Measurements from ENCODE around the gene TMC5. TPM values are rescaled to one million over a fixed set of nuclear protein-coding genes. Genes with fewer than 3 reads are reported as not detected.

Gene TMC5
- total RNA-seq, 2 experiments from 2014 or later = not detected

DNA sequence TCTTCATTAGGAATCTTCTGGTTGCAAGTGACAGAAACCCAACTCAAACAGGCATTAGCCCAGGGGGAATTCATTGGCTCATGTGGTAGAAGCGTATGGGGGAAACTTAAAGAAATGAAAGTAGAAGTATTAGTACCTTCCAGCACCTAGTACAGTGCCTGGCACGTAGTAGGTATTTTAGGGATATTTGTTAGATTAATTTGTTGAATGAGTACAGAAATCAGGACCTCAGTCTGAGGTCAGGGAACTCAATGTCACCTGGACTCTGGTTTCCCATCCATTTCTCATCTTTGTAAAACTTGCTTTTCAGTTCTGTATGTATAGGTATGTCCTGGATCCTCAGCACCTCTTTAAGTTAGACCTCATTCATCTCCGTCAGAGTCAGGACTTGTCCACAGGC is 32.5 kb downstream of the TMC5 start:
- Mint-ChIP-seq H3K27ac (no peak overlapping the region), H3K9me3 (peaks cover 1% of the 10 kb centered on the region), H3K4me3 (no peak overlapping the region), H3K27me3 (peaks cover 4% of the 10 kb centered on the region), H3K4me1 (no peaks in the 10 kb centered on the region), H3K36me3 (no peaks in the 10 kb centered on the region)
- no peak for DNase-seq
- ATAC-seq (ENCODE audit: low read depth) = no peak
- POLR2A ChIA-PET = no interaction called here

GRCh38 chr16:19458722-19459379 is 41.2 kb downstream of the TMC5 start:
- no peak for ATAC-seq (ENCODE audit: low read depth)
- Mint-ChIP-seq H3K9me3 (peaks cover 2% of the 10 kb centered on the region), H3K4me1 (no peaks in the 10 kb centered on the region), H3K36me3 (no peaks in the 10 kb centered on the region), H3K27me3 (peaks cover 11% of the 10 kb centered on the region), H3K4me3 (no peak overlapping the region), H3K27ac (no peak overlapping the region)
- no peak for DNase-seq
- POLR2A ChIA-PET = interaction anchor here (0.5 kb wide), 1 partner anchor 404 kb away, joined by 3 read pairs; no protein-coding TSS in a partner anchor

GRCh38 chr16:19460397-19460796 is 42.7 kb downstream of the TMC5 start:
- ATAC-seq (ENCODE audit: low read depth) (no peak), DNase-seq (no peak)
- no peaks in the 10 kb centered on the region for H3K36me3 Mint-ChIP-seq
- H3K9me3 Mint-ChIP-seq = peaks cover 2% of the 10 kb centered on the region
- H3K4me3 Mint-ChIP-seq = no peak overlapping the region
- H3K27ac Mint-ChIP-seq = no peak overlapping the region
- H3K27me3 Mint-ChIP-seq = peaks cover 13% of the 10 kb centered on the region
- POLR2A ChIA-PET = no interaction called here
- no peaks in the 10 kb centered on the region for H3K4me1 Mint-ChIP-seq

DNA sequence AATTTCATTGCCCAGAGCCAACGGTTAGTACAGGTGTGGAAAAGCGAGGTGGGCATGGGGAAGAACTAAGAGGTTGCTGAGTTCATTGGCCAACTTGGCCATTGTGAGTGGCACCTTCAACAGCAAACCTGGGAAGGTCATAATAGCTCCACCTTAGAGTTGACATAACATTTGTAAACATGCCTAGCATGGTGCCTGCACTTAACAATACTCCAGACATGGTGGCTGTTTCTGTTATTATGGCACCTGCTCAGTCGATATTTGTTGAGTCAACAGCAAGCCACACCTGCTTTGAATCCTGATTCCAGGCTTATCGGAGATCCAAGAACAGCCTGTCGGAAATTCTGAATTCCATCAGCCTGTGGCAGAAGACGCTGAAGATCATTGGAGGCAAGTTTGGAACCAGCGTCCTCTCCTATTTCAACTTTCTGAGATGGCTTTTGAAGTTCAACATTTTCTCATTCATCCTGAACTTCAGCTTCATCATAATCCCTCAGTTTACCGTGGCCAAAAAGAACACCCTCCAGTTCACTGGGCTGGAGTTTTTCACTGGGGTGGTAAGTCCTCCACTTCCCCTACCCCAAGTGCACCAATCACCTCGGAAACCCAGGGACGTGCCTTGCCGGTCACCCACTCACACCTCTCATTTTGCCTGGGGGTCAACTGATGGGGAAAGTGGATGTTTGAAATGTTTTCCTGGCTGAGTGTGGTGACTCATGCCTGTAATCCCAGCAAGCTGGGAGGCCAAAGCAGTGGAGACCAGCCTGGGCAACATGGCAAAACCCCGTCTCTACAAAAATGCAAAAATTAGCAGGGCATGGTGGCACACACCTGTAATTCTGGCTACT is 46.0 kb downstream of the TMC5 start:
- Mint-ChIP-seq H3K36me3 (no peaks in the 10 kb centered on the region), H3K9me3 (peaks cover 2% of the 10 kb centered on the region), H3K27me3 (peaks cover 11% of the 10 kb centered on the region), H3K4me3 (no peak overlapping the region), H3K27ac (no peak overlapping the region), H3K4me1 (no peaks in the 10 kb centered on the region)
- ATAC-seq (ENCODE audit: low read depth) (no peak), DNase-seq (no peak)
- POLR2A ChIA-PET = no interaction called here

- ATAC-seq (ENCODE audit: low read depth) (no peak), DNase-seq (no peak)
- POLR2A ChIA-PET = no interaction called here
- Mint-ChIP-seq H3K4me1 (no peaks in the 10 kb centered on the region), H3K27ac (no peak overlapping the region), H3K4me3 (no peak overlapping the region), H3K36me3 (no peaks in the 10 kb centered on the region), H3K27me3 (peaks cover 4% of the 10 kb centered on the region), H3K9me3 (peaks cover 1% of the 10 kb centered on the region)
Measured at GRCh38 chr16:19468300-19468699, 50.6 kb downstream of the TMC5 start.

- Mint-ChIP-seq H3K36me3 (no peaks in the 10 kb centered on the region), H3K4me3 (no peak overlapping the region)
- POLR2A ChIA-PET = no interaction called here
Measured at GRCh38 chr16:19472482-19472881, 54.8 kb downstream of the TMC5 start.

DNA sequence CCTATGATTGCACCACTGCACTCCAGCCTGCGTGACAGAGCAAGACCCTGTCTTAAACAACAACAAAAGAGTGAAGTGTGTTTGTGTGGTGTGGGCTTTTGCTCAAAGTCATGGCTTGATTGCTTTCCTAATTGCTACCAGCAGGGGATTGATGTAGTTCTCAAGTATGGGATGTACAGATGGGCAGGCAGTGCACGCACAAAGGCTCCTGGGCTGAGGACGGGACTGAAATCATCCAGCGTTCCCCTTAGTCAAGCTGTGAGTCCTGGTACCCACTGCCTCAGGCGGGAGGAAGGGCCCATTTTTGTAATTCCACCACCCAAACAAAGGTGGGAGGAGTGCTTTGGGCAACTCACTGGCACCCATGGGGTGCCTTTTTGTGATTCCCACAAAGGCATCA is 56.9 kb downstream of the TMC5 start:
- POLR2A ChIA-PET = no interaction called here
- DNase-seq (no peak), ATAC-seq (ENCODE audit: low read depth) (no peak)
- H3K4me3 Mint-ChIP-seq = no peak overlapping the region
- no peaks in the 10 kb centered on the region for H3K9me3 Mint-ChIP-seq
- H3K4me1 Mint-ChIP-seq = no peaks in the 10 kb centered on the region
- H3K27me3 Mint-ChIP-seq = no peaks in the 10 kb centered on the region
- H3K27ac Mint-ChIP-seq = no peak overlapping the region
- no peaks in the 10 kb centered on the region for H3K36me3 Mint-ChIP-seq

More at GRCh38 chr16:19472482-19472881, 54.8 kb downstream of the TMC5 start:
- no peaks in the 10 kb centered on the region for H3K27me3 Mint-ChIP-seq
- no peaks in the 10 kb centered on the region for H3K9me3 Mint-ChIP-seq
- ATAC-seq (ENCODE audit: low read depth) (no peak), DNase-seq (no peak)
- H3K4me1 Mint-ChIP-seq = no peaks in the 10 kb centered on the region
- no peak overlapping the region for H3K27ac Mint-ChIP-seq

DNA sequence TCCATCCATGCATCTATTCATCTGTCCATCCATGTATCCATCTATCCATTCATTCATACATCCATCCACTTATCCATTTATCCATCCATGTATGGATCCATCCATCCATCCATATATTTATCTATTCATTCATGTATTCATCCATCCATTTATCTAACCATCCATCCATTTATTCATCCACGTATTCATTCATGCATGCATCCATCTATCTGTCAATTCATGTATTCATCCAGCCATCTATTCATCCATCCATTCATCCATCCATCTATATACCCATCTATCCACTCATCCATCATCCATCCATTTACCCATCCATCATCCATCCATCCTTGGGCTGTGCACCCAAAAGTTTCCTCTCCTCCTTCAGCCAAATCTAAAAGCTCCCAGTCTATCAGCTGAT is 60.8 kb downstream of the TMC5 start:
- no peak for DNase-seq
- POLR2A ChIA-PET = no interaction called here
- Mint-ChIP-seq H3K36me3 (no peaks in the 10 kb centered on the region), H3K9me3 (no peaks in the 10 kb centered on the region), H3K4me1 (no peaks in the 10 kb centered on the region), H3K27ac (no peak overlapping the region), H3K27me3 (no peaks in the 10 kb centered on the region), H3K4me3 (no peak overlapping the region)
- no peak for ATAC-seq (ENCODE audit: low read depth)

GRCh38 chr16:19479302-19479721 is 61.6 kb downstream of the TMC5 start:
- Mint-ChIP-seq H3K27ac (no peak overlapping the region), H3K4me1 (no peaks in the 10 kb centered on the region), H3K36me3 (no peaks in the 10 kb centered on the region), H3K27me3 (no peaks in the 10 kb centered on the region), H3K9me3 (no peaks in the 10 kb centered on the region), H3K4me3 (no peak overlapping the region)
- POLR2A ChIA-PET = no interaction called here
- ATAC-seq (ENCODE audit: low read depth) (no peak), DNase-seq (no peak)

GRCh38 chr16:19481296-19481695 is 63.6 kb downstream of the TMC5 start:
- ATAC-seq (ENCODE audit: low read depth) = no peak
- Mint-ChIP-seq H3K4me3 (no peak overlapping the region), H3K36me3 (no peaks in the 10 kb centered on the region), H3K9me3 (no peaks in the 10 kb centered on the region), H3K4me1 (no peaks in the 10 kb centered on the region), H3K27ac (no peak overlapping the region), H3K27me3 (no peaks in the 10 kb centered on the region)
- no peak for DNase-seq
- POLR2A ChIA-PET = no interaction called here

DNA sequence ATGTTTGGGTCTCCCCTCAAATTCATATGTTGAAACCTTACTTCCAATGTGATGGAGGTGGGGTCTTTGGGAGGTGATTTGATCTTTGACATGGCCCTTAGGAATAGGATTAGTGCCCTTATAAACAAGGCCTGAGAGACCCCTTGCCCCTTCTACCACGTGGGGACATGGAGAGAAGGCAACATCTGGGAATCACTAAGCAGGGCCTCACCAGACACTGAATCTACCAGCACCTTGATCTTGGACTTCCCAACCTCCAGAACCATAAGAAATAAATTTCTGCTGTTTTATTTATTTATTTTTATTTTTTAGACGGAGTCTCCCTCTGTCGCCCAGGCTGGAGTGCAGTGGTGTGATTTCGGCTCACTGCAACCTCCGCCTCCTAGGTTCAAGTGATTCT is 64.1 kb downstream of the TMC5 start:
- no peak overlapping the region for H3K27ac Mint-ChIP-seq
- ATAC-seq (ENCODE audit: low read depth) (no peak), DNase-seq (no peak)
- H3K4me1 Mint-ChIP-seq = no peaks in the 10 kb centered on the region
- POLR2A ChIA-PET = no interaction called here
- H3K27me3 Mint-ChIP-seq = no peaks in the 10 kb centered on the region
- H3K9me3 Mint-ChIP-seq = no peaks in the 10 kb centered on the region
- H3K4me3 Mint-ChIP-seq = no peak overlapping the region
- no peaks in the 10 kb centered on the region for H3K36me3 Mint-ChIP-seq

- Mint-ChIP-seq H3K4me3 (no peak overlapping the region), H3K27me3 (no peaks in the 10 kb centered on the region)
- POLR2A ChIA-PET = no interaction called here
Measured at GRCh38 chr16:19482291-19482690, 64.6 kb downstream of the TMC5 start.

DNA sequence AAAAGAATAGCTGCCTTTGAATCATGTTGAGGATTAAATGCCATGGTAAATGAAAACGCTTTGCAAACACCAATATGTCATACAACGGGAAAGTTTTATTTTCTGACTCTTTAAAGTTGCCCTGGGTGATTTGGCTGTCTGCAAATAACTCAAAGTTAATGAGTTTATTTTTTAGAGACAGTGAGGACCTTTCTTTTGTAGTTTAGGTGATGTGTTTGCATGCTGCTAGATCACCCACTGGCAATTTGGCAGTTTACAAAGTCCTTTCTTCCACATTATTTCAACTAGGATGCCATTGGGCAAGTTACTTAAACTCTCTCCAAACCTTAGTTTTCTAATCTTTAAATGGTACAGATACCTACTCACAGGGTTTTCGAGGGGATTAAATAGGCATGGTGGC is 66.4 kb downstream of the TMC5 start:
- Mint-ChIP-seq H3K9me3 (no peaks in the 10 kb centered on the region), H3K36me3 (no peaks in the 10 kb centered on the region), H3K4me1 (peaks cover 1% of the 10 kb centered on the region), H3K27me3 (peaks cover 2% of the 10 kb centered on the region), H3K4me3 (no peak overlapping the region), H3K27ac (no peak overlapping the region)
- POLR2A ChIA-PET = no interaction called here
- ATAC-seq (ENCODE audit: low read depth) = no peak
- no peak for DNase-seq

More at GRCh38 chr16:19482291-19482690, 64.6 kb downstream of the TMC5 start:
- no peaks in the 10 kb centered on the region for H3K36me3 Mint-ChIP-seq
- no peaks in the 10 kb centered on the region for H3K4me1 Mint-ChIP-seq
- no peaks in the 10 kb centered on the region for H3K9me3 Mint-ChIP-seq
- no peak for DNase-seq
- H3K27ac Mint-ChIP-seq = no peak overlapping the region
- no peak for ATAC-seq (ENCODE audit: low read depth)

DNA sequence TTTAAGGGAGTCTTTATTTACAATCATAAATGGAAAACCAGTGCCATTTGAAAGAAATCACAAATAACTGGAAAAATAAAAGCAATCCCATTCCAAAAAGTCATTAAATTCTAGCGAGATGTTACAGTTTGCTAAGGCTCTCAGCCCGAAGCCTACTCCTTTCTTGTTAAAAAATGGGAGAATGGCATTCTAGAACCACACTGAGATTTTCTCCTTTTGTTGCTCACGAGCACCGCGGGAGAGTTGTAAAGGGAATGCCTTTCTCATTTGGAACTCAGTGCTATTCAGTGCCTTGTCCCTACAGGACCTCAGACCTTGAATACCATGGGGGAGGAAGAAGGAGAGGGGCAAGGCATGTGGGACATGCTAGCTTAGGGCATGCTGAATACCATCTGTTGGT is 67.9 kb downstream of the TMC5 start:
- ATAC-seq (ENCODE audit: low read depth) (no peak), DNase-seq (no peak)
- POLR2A ChIA-PET = no interaction called here
- H3K27me3 Mint-ChIP-seq = peaks cover 4% of the 10 kb centered on the region
- no peaks in the 10 kb centered on the region for H3K36me3 Mint-ChIP-seq
- no peak overlapping the region for H3K27ac Mint-ChIP-seq
- no peak overlapping the region for H3K4me3 Mint-ChIP-seq
- peaks cover 1% of the 10 kb centered on the region for H3K9me3 Mint-ChIP-seq
- H3K4me1 Mint-ChIP-seq = peaks cover 1% of the 10 kb centered on the region
